G401.6 (cell line): Measurements from ENCODE around the gene SPRN.
"Not testable (repeated sequence)": the region's sequence is repeated elsewhere in the genome, so short reads cannot be mapped to it uniquely, and the experiment has no call there.

Experiments used
- FAIRE-seq: peaks from 2 replicates; lab custom pipeline; 2012; peaks lifted over from hg19 to GRCh38; lab: Jason Lieb, UNC

The SPRN gene

GRCh38 chr10:133384071-133384470, 40.4 kb downstream of the SPRN start:
- no peak for FAIRE-seq

DNA sequence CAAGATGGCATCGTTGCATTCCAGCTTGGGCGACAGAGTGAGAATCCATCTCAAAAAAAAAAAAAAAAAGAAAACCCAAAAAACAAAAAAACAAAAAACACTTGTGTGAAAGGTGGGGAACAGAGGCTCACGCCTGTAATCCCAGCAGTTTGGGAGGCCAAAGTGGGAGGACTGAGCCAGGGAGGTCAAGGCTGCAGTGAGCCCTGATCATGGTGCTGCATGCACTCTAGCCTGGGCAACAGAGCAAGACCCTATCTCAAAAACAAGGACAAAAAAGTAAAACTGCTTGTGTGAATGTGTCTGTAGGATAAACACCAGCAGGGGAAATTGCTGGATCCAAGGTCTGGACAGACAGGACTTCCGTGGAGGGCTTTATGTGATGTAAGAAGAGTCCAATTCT, 40.9 kb downstream of the SPRN start:
- no peak for FAIRE-seq

DNA sequence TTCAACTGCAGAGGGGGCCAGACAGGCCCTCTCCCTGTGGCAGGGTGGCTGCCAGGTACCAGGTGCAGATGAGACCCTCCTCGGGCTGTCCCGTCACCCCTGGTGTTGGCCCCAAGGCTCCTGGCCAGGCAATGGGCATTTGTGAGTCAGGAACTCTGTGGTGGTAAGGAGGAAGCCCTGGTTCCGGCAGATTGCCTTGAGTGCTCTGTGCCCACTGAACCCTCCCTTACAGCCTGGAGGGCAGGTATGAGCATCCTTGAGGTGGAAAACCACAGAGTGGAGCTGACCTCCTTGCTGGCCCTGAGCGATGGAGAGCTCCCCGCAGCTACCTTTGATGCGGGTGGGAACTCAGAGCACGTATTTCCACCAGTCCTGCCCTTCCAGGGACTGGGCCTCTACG, 43.4 kb downstream of the SPRN start:
- no peak for FAIRE-seq

GRCh38 chr10:133379801-133380666, 44.4 kb downstream of the SPRN start:
- FAIRE-seq: no peak

DNA sequence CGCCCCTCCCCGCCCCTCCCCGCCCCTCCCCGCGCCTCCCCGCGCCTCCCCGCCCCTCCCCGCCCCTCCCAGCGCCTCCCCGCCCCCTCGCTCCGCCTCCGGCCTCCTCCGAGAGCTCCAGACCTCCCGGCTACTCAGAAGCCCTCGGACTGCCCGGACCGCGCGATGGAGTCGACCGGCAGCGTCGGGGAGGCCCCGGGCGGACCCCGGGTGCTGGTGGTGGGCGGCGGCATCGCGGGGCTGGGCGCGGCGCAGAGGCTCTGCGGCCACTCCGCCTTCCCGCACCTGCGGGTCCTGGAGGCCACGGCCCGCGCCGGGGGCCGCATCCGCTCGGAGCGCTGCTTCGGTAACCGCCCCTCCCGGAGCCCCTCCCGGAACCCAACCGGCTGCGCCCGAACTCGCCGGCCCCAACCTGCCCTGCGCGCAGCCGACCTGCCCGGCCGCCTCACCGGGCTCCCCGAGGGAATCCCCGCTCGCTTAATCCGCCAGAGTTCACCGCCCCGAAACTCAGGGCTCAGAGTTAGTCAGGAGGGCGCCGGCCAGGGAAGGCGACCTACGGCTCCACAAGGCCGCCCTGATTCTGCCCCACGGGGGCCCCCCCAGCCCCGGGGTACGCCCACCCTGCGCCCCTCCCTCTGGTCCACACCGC, 45.1 kb downstream of the SPRN start, which contains the start of gene PAOX:
TSS of gene PAOX (plus strand) at position 111 of the 649 bp plus-strand sequence. CDS start at position 166, 55 bp downstream.
- no peak for FAIRE-seq

DNA sequence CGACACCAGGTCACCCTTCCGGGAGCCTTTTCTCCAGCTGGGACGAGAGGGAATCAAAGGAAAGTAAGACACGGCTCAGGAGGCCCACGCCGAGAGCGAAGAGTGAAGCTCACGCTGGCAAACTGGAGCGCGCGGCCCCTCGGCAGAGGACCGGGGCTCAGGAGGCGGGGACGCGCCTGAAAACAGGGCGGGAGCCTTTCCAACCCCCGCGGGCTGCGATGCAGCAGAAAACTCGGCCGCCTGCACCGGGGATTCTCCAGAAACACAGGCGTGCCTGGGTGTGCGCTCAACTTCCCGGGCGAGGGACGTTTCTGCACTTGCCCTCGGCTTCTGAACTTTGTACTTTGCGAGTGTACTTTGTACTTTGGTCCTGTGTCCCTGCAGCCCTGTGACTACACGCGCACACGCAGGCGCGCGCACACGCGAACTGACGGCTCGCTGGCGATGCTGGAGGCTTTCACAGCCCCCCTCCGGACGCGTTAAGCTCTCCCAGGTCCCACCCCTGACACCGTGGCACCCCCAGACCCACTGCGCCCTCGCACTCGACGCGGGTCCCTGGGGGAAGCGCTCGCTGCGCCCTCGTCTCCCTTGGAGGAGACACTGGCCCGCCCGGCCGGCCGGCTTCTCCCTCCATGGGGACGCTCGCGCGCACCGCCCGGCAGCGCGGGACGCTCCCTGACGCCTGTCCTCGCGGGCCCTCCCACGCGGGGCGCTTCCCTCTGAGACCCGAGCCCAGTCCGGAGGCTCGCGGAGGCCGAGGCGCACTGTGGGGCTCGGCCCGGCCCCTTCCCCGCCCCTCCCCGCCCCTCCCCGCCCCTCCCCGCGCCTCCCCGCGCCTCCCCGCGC, 46.0 kb downstream of the SPRN start:
- no peak for FAIRE-seq

- FAIRE-seq: no peak
Measured at GRCh38 chr10:133377818-133378250, 46.6 kb downstream of the SPRN start.

DNA sequence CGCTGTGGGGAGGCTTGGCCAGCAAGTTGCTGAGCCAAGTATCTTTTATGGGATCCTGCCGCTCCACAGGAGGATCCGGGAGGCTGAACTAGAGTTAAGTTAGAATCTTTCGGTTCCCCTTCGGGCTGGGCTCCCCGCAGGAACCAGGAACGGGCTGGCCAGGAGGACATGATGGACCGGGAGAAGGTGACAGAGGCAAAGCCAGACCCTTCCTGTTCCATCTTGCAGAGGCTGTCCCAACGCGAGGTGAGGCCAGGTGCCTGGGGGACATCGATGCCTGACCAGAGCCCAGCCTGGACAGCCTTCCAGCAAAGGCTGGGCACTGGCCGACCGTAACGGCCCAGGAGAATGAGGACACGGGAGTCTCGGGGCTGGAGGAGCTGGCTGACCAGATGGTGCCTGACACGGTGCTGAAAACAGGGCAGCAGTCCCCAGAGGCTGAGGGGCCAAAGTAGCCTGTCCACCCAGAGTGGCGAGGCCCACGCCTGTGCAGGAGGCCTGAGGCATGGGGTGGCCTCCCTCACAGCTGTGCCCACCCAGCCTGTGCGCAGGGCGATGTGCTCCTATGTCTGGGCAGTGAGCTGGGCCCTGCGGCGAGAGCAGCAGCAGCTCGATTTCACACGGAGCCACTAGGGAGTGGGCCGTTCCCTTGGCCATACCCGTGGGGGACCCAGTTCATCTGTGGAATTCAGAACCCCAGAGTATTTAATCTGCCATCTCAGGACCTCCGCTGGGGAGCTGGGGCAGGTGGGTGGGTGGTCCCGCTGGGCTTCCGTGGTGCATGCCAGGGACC, 47.2 kb downstream of the SPRN start:
- no peak for FAIRE-seq

- not testable (repeated sequence) for FAIRE-seq
Measured at GRCh38 chr10:133376183-133376582, 48.2 kb downstream of the SPRN start.

- FAIRE-seq: no peak
Measured at GRCh38 chr10:133375357-133376115, 48.9 kb downstream of the SPRN start.

- FAIRE-seq: no peak
Measured at GRCh38 chr10:133373174-133374090, 51.0 kb downstream of the SPRN start, which contains the start of gene ECHS1. ECHS1 (minus strand) TSS chr10:133373354; CDS start chr10:133373333, 21 bp downstream.

GRCh38 chr10:133372507-133372906, 51.9 kb downstream of the SPRN start:
- no peak for FAIRE-seq
